NB4 (cell line): ENCODE data around the gene MND1.
"Not testable (repeated sequence)": the region's sequence is repeated elsewhere in the genome, so short reads cannot be mapped to it uniquely, and the experiment has no call there.

ENCODE experiments used
- DNase-seq: peaks from one replicate; pipeline ENCODE4 v3.0.0; 2010; ENCODE audit warnings: low read depth
- H3K4me3 ChIP-seq: one replicate; pipeline ENCODE4 v1.5.1; 2011; ENCODE audit warnings: mild to moderate bottlenecking, low read depth, low read length, moderate library complexity
- CTCF ChIP-seq: IDR thresholded peaks from one replicate; pipeline ENCODE4 v1.5.1; 2012; ENCODE audit warnings: low read depth, low read length
- MAX ChIP-seq: IDR thresholded peaks from 2 replicates; pipeline ENCODE4 v1.6.1; 2011; ENCODE audit warnings: low read depth, low read length
- MYC ChIP-seq: IDR thresholded peaks from 2 replicates; pipeline ENCODE4 v1.6.1; 2011; ENCODE audit warnings: low read depth, low read length
- POLR2A ChIP-seq: IDR thresholded peaks from 2 replicates; pipeline ENCODE4 v1.6.1; 2011; ENCODE audit warnings: mild to moderate bottlenecking; ENCODE audit not compliant: insufficient read length; ENCODE audit errors: extremely low read depth

Gene MND1

GRCh38 chr4:153458969-153459368 is 114.5 kb downstream of the MND1 start:
- no peak for DNase-seq
- TF ChIP-seq POLR2A (no peak), MAX (no peak), MYC (no peak), CTCF (no peak)
- no peak overlapping the region for H3K4me3 ChIP-seq

GRCh38 chr4:153461549-153461948 is 117.1 kb downstream of the MND1 start:
- H3K4me3 ChIP-seq, DNase-seq: not testable (repeated sequence)

GRCh38 chr4:153464068-153464467 is 119.6 kb downstream of the MND1 start:
- no peak for DNase-seq
- no peak overlapping the region for H3K4me3 ChIP-seq
- TF ChIP-seq MAX = no peak
- no peak for TF ChIP-seq POLR2A
- no peak for TF ChIP-seq CTCF
- TF ChIP-seq MYC = no peak
